ENCODE measurements around the gene POTEH. TPM values are rescaled to one million over a fixed set of nuclear protein-coding genes. Genes with fewer than 3 reads are reported as not detected.
"Not testable (repeated sequence)": the region's sequence is repeated elsewhere in the genome, so short reads cannot be mapped to it uniquely, and the experiment has no call there.

The POTEH gene
- total RNA-seq, 1 donor from 2014 or later, result not detected

GRCh38 chr22:15759443-15760097 lies 69.7 kb downstream of the POTEH start:
- H3K9me3 ChIP-seq (replicated peaks); H3K27me3 ChIP-seq (ENCODE audit: low read depth); intact Hi-C loops (cut with micrococcal nuclease); H3K27ac ChIP-seq (replicated peaks); H3K4me1 ChIP-seq; H3K36me3 ChIP-seq; DNase-seq; H3K4me3 ChIP-seq: not testable (repeated sequence)

DNA sequence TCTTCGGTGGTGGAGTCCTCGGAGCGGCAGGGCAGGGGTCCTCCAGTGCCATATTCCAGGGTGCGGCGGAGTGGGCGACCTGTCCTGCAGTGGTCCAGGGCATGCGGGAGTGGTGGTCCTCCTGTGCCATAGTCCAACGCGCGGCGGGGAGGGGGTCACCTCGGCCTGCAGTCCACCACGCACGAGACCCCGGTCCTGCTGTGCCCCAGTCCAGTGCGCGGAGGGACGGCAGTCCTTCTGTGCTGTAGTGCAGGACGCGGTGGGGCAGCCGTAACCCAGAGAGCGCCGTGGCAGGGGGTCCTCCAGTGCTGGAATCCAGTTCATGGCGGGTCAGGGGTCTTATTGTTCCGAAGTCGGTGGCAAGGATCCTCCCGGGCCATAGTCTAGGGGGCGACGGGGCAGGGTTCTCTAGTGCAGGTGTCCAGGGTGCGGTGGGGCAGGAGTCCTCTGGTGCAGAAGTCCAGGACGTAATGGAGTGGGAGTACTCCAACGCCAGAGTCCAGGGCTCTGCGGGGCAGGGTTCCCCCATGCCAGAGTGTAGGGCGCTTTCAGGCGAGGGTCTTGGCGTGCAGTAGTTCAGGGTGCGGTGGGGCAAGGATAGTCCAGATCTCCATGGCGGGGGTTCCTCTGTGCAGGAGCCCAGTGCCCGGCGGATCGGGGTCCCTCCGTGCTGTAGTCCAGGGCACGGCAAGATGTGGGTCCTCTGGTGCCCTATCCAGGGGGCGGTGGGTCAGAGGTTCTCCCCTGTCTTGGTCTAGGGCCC lies 70.7 kb downstream of the POTEH start:
- DNase-seq; H3K9me3 ChIP-seq (replicated peaks); H3K4me1 ChIP-seq; H3K27me3 ChIP-seq (ENCODE audit: low read depth); intact Hi-C loops (cut with micrococcal nuclease); H3K4me3 ChIP-seq; H3K36me3 ChIP-seq; H3K27ac ChIP-seq (replicated peaks): not testable (repeated sequence)

- H3K27ac ChIP-seq (replicated peaks); intact Hi-C loops (cut with micrococcal nuclease); H3K27me3 ChIP-seq (ENCODE audit: low read depth); H3K36me3 ChIP-seq; H3K4me3 ChIP-seq; H3K4me1 ChIP-seq; H3K9me3 ChIP-seq (replicated peaks); DNase-seq: not testable (repeated sequence)
Observed at GRCh38 chr22:15761151-15761777, 71.4 kb downstream of the POTEH start.

GRCh38 chr22:15763559-15763958 lies 73.7 kb downstream of the POTEH start:
- intact Hi-C loops (cut with micrococcal nuclease); DNase-seq; H3K9me3 ChIP-seq (replicated peaks); H3K27ac ChIP-seq (replicated peaks); H3K4me1 ChIP-seq; H3K36me3 ChIP-seq; H3K27me3 ChIP-seq (ENCODE audit: low read depth); H3K4me3 ChIP-seq: not testable (repeated sequence)

Other genes with a start within 250 kb of the POTEH start
- gene OR11H1, start 161.8 kb upstream of the POTEH start, total RNA-seq, result not detected